Erythroblast (primary cell): ENCODE results near the gene PPCDC.

Source experiments
- GATA1 ChIP-seq: IDR thresholded peaks from 2 replicates; pipeline ENCODE4 v1.6.1; 2011; ENCODE audit warnings: low read depth, mild to moderate bottlenecking, control low read depth, low read length, moderate library complexity
- POLR2A ChIP-seq: IDR thresholded peaks from 2 replicates; pipeline ENCODE4 v1.6.1; 2011; ENCODE audit warnings: mild to moderate bottlenecking, low read length

DNA sequence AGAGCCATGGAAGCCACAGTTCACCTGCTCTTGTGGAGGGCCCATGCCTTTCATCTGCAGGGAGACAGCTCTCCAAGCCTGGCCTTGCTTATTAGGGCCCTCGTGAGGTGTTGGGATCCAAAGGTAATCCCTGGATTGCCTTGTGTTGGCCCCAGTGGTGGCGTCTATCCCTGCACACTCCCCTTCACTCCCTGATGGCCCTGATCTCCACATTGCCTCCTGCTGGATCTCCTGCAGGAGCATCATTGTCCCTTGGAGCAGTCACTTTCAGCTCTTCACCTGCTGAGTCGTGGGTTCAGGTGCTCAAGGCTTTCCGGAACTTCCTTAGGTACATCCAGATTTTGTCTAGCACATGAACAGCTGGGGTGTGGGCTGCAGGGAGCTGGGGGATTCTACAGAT is 7.0 kb downstream of the PPCDC start:
- TF ChIP-seq POLR2A, result no peak
- no peak for TF ChIP-seq GATA1
